ENCODE data around the gene NIF3L1. TPM values are rescaled to one million over a fixed set of nuclear protein-coding genes. Genes with fewer than 3 reads are reported as not detected.
A peak's percentile ranks its signal among the peaks of the same experiment; 100 is the strongest.

Gene NIF3L1
- total RNA-seq, 1 donor from 2014 or later = 32.3 TPM

- no peak for TF ChIP-seq CTCF (IDR thresholded peaks at IDR 0.05)
- Mint-ChIP-seq H3K27me3 (no peaks in the 10 kb centered on the region), H3K4me3 (no peak overlapping the region), H3K4me1 (no peaks in the 10 kb centered on the region), H3K27ac (no peak overlapping the region), H3K9me3 (no peaks in the 10 kb centered on the region), H3K36me3 (ENCODE audit: low read depth) (peaks cover 6% of the 10 kb centered on the region)
- ATAC-seq (ENCODE audit: low read depth) (no peak), DNase-seq (no peak)
- ChIA-PET POLR2A (interaction anchor here (2.1 kb wide), 1 partner anchor 18 kb away, joined by 7 read pairs; the partner anchor contains the start of gene CLK1), CTCF (no interaction called here)
- intact Hi-C loops (cut with micrococcal nuclease) = no loop called here
These were observed 43.4 kb upstream of the NIF3L1 start for GRCh38 chr2:200845669-200846325.

GRCh38 chr2:200847269-200847668 lies 41.9 kb upstream of the NIF3L1 start:
- intact Hi-C loops (cut with micrococcal nuclease) = no loop called here
- Mint-ChIP-seq H3K36me3 (ENCODE audit: low read depth) (peaks cover 21% of the 10 kb centered on the region), H3K27ac (no peak overlapping the region), H3K4me3 (no peak overlapping the region), H3K27me3 (no peaks in the 10 kb centered on the region), H3K9me3 (no peaks in the 10 kb centered on the region), H3K4me1 (no peaks in the 10 kb centered on the region)
- no peak for TF ChIP-seq CTCF (IDR thresholded peaks at IDR 0.05)
- ATAC-seq (ENCODE audit: low read depth) = no peak
- ChIA-PET CTCF (no interaction called here), POLR2A (interaction anchor here (3.8 kb wide), 1 partner anchor 17 kb away, joined by 24 read pairs; the partner anchor contains the start of gene CLK1)
- DNase-seq = no peak

- H3K27ac Mint-ChIP-seq = no peak overlapping the region
- no peak for DNase-seq
- TF ChIP-seq CTCF (IDR thresholded peaks at IDR 0.05) = no peak
These were observed 41.2 kb upstream of the NIF3L1 start for GRCh38 chr2:200847939-200848338.

GRCh38 chr2:200850512-200851256 lies 38.5 kb upstream of the NIF3L1 start:
- Mint-ChIP-seq H3K9me3 (no peaks in the 10 kb centered on the region), H3K27ac (peak overlapping the region; percentile 21), H3K4me1 (no peaks in the 10 kb centered on the region), H3K4me3 (no peak overlapping the region), H3K36me3 (ENCODE audit: low read depth) (peaks cover 49% of the 10 kb centered on the region), H3K27me3 (no peaks in the 10 kb centered on the region)
- DNase-seq (no peak), ATAC-seq (ENCODE audit: low read depth) (no peak)
- no peak for TF ChIP-seq CTCF (IDR thresholded peaks at IDR 0.05)
- ChIA-PET POLR2A (interaction anchor here (0.6 to 3.8 kb wide), 7 partner anchors 8 to 1434 kb away, joined by 3 to 24 read pairs (median 4); partner anchors contain the start of genes BZW1 and CLK1), CTCF (no interaction called here)
- intact Hi-C loops (cut with micrococcal nuclease) = no loop called here

More at GRCh38 chr2:200847939-200848338, 41.2 kb upstream of the NIF3L1 start:
- no peaks in the 10 kb centered on the region for H3K9me3 Mint-ChIP-seq
- no peaks in the 10 kb centered on the region for H3K27me3 Mint-ChIP-seq
- ChIA-PET CTCF (interaction anchor here (0.8 kb wide), 1 partner anchor 221 kb away, joined by 3 read pairs; no protein-coding TSS in a partner anchor), POLR2A (interaction anchor here (0.7 to 3.8 kb wide), 2 partner anchors 16 to 26 kb away, joined by 4 to 24 read pairs; partner anchors contain the start of gene CLK1)
- peaks cover 28% of the 10 kb centered on the region for H3K36me3 Mint-ChIP-seq (ENCODE audit: low read depth)
- no peaks in the 10 kb centered on the region for H3K4me1 Mint-ChIP-seq
- H3K4me3 Mint-ChIP-seq = no peak overlapping the region
- intact Hi-C loops (cut with micrococcal nuclease) = no loop called here
- ATAC-seq (ENCODE audit: low read depth) = no peak
